PC-9 (cell line): ENCODE results near the gene RNF31. TPM values are rescaled to one million over a fixed set of nuclear protein-coding genes. Genes with fewer than 3 reads are reported as not detected.

Source experiments
- BruUV-seq: library from RNA; stranded (reverse); fragments of 400-500 nt; replicated peaks from 2 replicates; lab custom pipeline; 2021; lab: Mats Ljungman, UMichigan
- CTCF ChIA-PET: fragments of 300-600 bp; sonication (Branson Sonifier 250); formaldehyde crosslinking; loops from one replicate; lab custom pipeline; 2022; ENCODE audit warnings: antibody characterized with exemption; lab: Charles Lee
- POLR2A ChIA-PET: fragments of 300-600 bp; sonication (Branson Sonifier 250); formaldehyde crosslinking; loops from one replicate; lab custom pipeline; 2022; ENCODE audit warnings: antibody characterized with exemption; ENCODE audit not compliant: unreplicated experiment; lab: Charles Lee
- DNase-seq, 2 experiments: peaks; one replicate each; pipeline versions ENCODE4 v3.0.0 to v3.0.0-alpha.2; 2015 to 2022; ENCODE audit warnings: mixed read lengths in 1 of 2
- H2AFZ ChIP-seq: fragments of 200-600 bp; sonication (generic); 2 replicates; pipeline ENCODE4 v1.8.1; 2017; ENCODE audit warnings: antibody characterized with exemption
- H3F3A ChIP-seq: fragments of 200-600 bp; sonication (generic); 2 replicates; pipeline ENCODE4 v1.8.1; 2017; ENCODE audit warnings: antibody characterized with exemption, mild to moderate bottlenecking, low read depth; ENCODE audit not compliant: insufficient read depth
- H3K27ac ChIP-seq: fragments of 200-600 bp; sonication (generic); 2 replicates; pipeline ENCODE4 v1.6.1; 2016; ENCODE audit warnings: mixed run types
- H3K27me3 ChIP-seq: fragments of 200-600 bp; sonication (generic); 2 replicates; pipeline ENCODE4 v1.6.1; 2016; ENCODE audit warnings: low read depth, mixed run types; ENCODE audit not compliant: insufficient read depth
- H3K36me3 ChIP-seq: fragments of 200-600 bp; sonication (generic); 2 replicates; pipeline ENCODE4 v1.6.1; 2016; ENCODE audit warnings: low read depth, mixed run types
- H3K4me1 ChIP-seq: fragments of 200-600 bp; sonication (generic); replicated peaks from 2 replicates; pipeline ENCODE4 v1.6.1; 2016; ENCODE audit warnings: mixed run types; ENCODE audit not compliant: insufficient read depth
- H3K4me2 ChIP-seq: fragments of 200-600 bp; sonication (generic); 2 replicates; pipeline ENCODE4 v1.6.1; 2017; ENCODE audit warnings: mixed run types
- H3K4me3 ChIP-seq: fragments of 200-600 bp; sonication (generic); 2 replicates; pipeline ENCODE4 v1.6.1; 2016; ENCODE audit warnings: mixed run types
- H3K79me2 ChIP-seq: fragments of 200-600 bp; sonication (generic); 2 replicates; pipeline ENCODE4 v1.6.1; 2017; ENCODE audit warnings: low read depth, mixed run types
- H3K9me2 ChIP-seq: fragments of 200-600 bp; sonication (generic); 2 replicates; pipeline ENCODE4 v1.8.1; 2017; ENCODE audit warnings: mild to moderate bottlenecking; ENCODE audit not compliant: insufficient read depth
- H3K9me3 ChIP-seq: fragments of 200-600 bp; sonication (generic); 2 replicates; pipeline ENCODE4 v1.8.1; 2016; ENCODE audit warnings: low read depth; ENCODE audit not compliant: insufficient read depth
- H4K20me1 ChIP-seq: fragments of 200-600 bp; sonication (generic); 2 replicates; pipeline ENCODE4 v1.8.1; 2017; ENCODE audit not compliant: insufficient read depth
- CTCF ChIP-seq: fragments of 200-600 bp; sonication (generic); conservative IDR thresholded peaks from 2 replicates; pipeline ENCODE4 v1.6.1; 2017; ENCODE audit warnings: mixed run types, antibody characterized with exemption, mild to moderate bottlenecking, moderate library complexity
- EZH2 ChIP-seq: fragments of 200-600 bp; sonication (generic); IDR thresholded peaks from 2 replicates; pipeline ENCODE4 v1.8.0; 2017; ENCODE audit warnings: antibody characterized with exemption, low read depth
- intact Hi-C: fragments of 100-400 bp; cut with micrococcal nuclease; formaldehyde crosslinking; loops from one replicate; pipeline ENCODE4 v1.10.0; 2022; ENCODE audit not compliant: unreplicated experiment
- microRNA-seq: library from miRNA; unstranded; fragments of <30 nt; microRNA quantifications from one replicate; pipeline ENCODE4 v1.2.0, GENCODE V29; 2021; ENCODE audit warnings: borderline number of aligned reads, borderline replicate concordance
- total RNA-seq: library from RNA; stranded (reverse); gene quantifications from 2 replicates; pipeline ENCODE4 v1.2.3, GENCODE V29; 2021

Gene RNF31
- total RNA-seq, 1 experiment from 2014 or later, result 44.6 TPM

GRCh38 chr14:24207104-24207551, 59.8 kb downstream of the RNF31 start:
- no peak overlapping the region for H3K4me2 ChIP-seq
- no TSS peak for BruUV-seq
- DNase-seq, result no peak
- H3K79me2 ChIP-seq, result peaks cover 9% of the 10 kb centered on the region
- no peak overlapping the region for H2AFZ ChIP-seq
- intact Hi-C loops, result no loop called here
- ChIA-PET POLR2A (no interaction called here), CTCF (no interaction called here)
- H3K9me3 ChIP-seq, result no peaks in the 10 kb centered on the region
- H3K4me3 ChIP-seq, result no peak overlapping the region
- TF ChIP-seq CTCF, result no peak
- no peak for TF ChIP-seq EZH2
- no peak overlapping the region for H3K27ac ChIP-seq
- H3K9me2 ChIP-seq, result no peaks in the 10 kb centered on the region
- H4K20me1 ChIP-seq, result no peaks in the 10 kb centered on the region
- H3K4me1 ChIP-seq, result no peaks in the 10 kb centered on the region
- H3K27me3 ChIP-seq, result no peaks in the 10 kb centered on the region
- no peaks in the 10 kb centered on the region for H3F3A ChIP-seq
- no peaks in the 10 kb centered on the region for H3K36me3 ChIP-seq

GRCh38 chr14:24207625-24208024, 60.3 kb downstream of the RNF31 start:
- TF ChIP-seq CTCF (no peak), EZH2 (no peak)
- Histone ChIP-seq H3K36me3 (no peaks in the 10 kb centered on the region), H3K4me1 (no peaks in the 10 kb centered on the region), H3K27me3 (no peaks in the 10 kb centered on the region), H3K9me2 (no peaks in the 10 kb centered on the region), H2AFZ (no peak overlapping the region), H3K4me3 (no peak overlapping the region), H3K9me3 (no peaks in the 10 kb centered on the region), H3F3A (peaks cover under 1% of the 10 kb centered on the region; the same call in 1 of the 2 replicates), H3K79me2 (peaks cover 13% of the 10 kb centered on the region), H3K27ac (no peak overlapping the region), H3K4me2 (no peak overlapping the region), H4K20me1 (no peaks in the 10 kb centered on the region)
- DNase-seq, result no peak
- ChIA-PET CTCF (no interaction called here), POLR2A (no interaction called here)
- no TSS peak for BruUV-seq
- intact Hi-C loops, result no loop called here

Small RNA genes within 50 kb of the gene (microRNA-seq; reads per million reads assigned to microRNA genes)
- gene MIR7703, result not detected

Other genes starting within 250 kb of the RNF31 start
- 17.6 and 24.1 TPM in 2 replicates for gene DHRS4, start 193.7 kb upstream of the RNF31 start, total RNA-seq
- gene DHRS4L2, start 158.6 kb upstream of the RNF31 start, total RNA-seq, result 14.8 and 22.8 TPM in 2 replicates
- gene CARMIL3, start 95.5 kb upstream of the RNF31 start, total RNA-seq, result not detected in 2 replicates
- gene CPNE6, start 75.9 kb upstream of the RNF31 start, total RNA-seq, result not detected in 2 replicates
- gene PCK2, start 53.2 kb upstream of the RNF31 start, total RNA-seq, result 77.4 and 113 TPM in 2 replicates
- 52.7 and 87.6 TPM in 2 replicates for gene DCAF11, start 32.7 kb upstream of the RNF31 start, total RNA-seq
- 1.2 and 2.3 TPM in 2 replicates for gene NRL, start 32.5 kb upstream of the RNF31 start, total RNA-seq
- gene FITM1, start 16.8 kb upstream of the RNF31 start, total RNA-seq, result 0.48 and 0.72 TPM in 2 replicates
- 172 and 174 TPM in 2 replicates for gene PSME1, start 11.3 kb upstream of the RNF31 start, total RNA-seq
- gene EMC9, start 5.9 kb upstream of the RNF31 start, total RNA-seq, result 27.4 and 37.1 TPM in 2 replicates
- 96.0 and 153 TPM in 2 replicates for gene PSME2, start 888 bp upstream of the RNF31 start, total RNA-seq
- 18.8 and 21.4 TPM in 2 replicates for gene IRF9, start 13.8 kb downstream of the RNF31 start, total RNA-seq
- gene REC8, start 24.6 kb downstream of the RNF31 start, total RNA-seq, result 6.5 and 8.3 TPM in 2 replicates
- gene IPO4, start 41.3 kb downstream of the RNF31 start, total RNA-seq, result 39.0 and 44.1 TPM in 2 replicates
- gene TM9SF1, start 47.9 kb downstream of the RNF31 start, total RNA-seq, result 37.3 and 41.2 TPM in 2 replicates
- not detected in 2 replicates for gene TSSK4, start 58.2 kb downstream of the RNF31 start, total RNA-seq
- gene CHMP4A, start 66.0 kb downstream of the RNF31 start, total RNA-seq, result 31.2 and 37.6 TPM in 2 replicates
- 8.7 and 15.3 TPM in 2 replicates for gene MDP1, start 68.6 kb downstream of the RNF31 start, total RNA-seq
- gene NEDD8, start 84.9 kb downstream of the RNF31 start, total RNA-seq, result 134 and 179 TPM in 2 replicates
- 55.3 and 63.7 TPM in 2 replicates for gene GMPR2, start 85.4 kb downstream of the RNF31 start, total RNA-seq
- 22.4 and 23.0 TPM in 2 replicates for gene TINF2, start 95.1 kb downstream of the RNF31 start, total RNA-seq
- 7.2 and 7.5 TPM in 2 replicates for gene TGM1, start 115.7 kb downstream of the RNF31 start, total RNA-seq
- gene RABGGTA, start 124.1 kb downstream of the RNF31 start, total RNA-seq, result 25.2 and 30.1 TPM in 2 replicates
- gene DHRS1, start 152.3 kb downstream of the RNF31 start, total RNA-seq, result 37.9 and 41.4 TPM in 2 replicates
- 24.4 and 31.1 TPM in 2 replicates for gene NOP9, start 152.4 kb downstream of the RNF31 start, total RNA-seq
- gene CIDEB, start 160.5 kb downstream of the RNF31 start, total RNA-seq, result not detected in 2 replicates
- gene LTB4R2, start 162.6 kb downstream of the RNF31 start, total RNA-seq, result 15.0 and 26.1 TPM in 2 replicates
- 10.3 and 16.4 TPM in 2 replicates for gene LTB4R, start 164.0 kb downstream of the RNF31 start, total RNA-seq
- 1.8 and 2.0 TPM in 2 replicates for gene ADCY4, start 187.6 kb downstream of the RNF31 start, total RNA-seq
- 4.0 and 6.4 TPM in 2 replicates for gene RIPK3, start 192.5 kb downstream of the RNF31 start, total RNA-seq
- 48.3 and 76.3 TPM in 2 replicates for gene NFATC4, start 220.7 kb downstream of the RNF31 start, total RNA-seq